Measurements from ENCODE around the gene SHROOM4. TPM values are rescaled to one million over a fixed set of nuclear protein-coding genes. Genes with fewer than 3 reads are reported as not detected.

SHROOM4 gene
- total RNA-seq, 1 experiment from 2014 or later = 0.13 TPM

GRCh38 chrX:50691820-50692219 is 122.2 kb downstream of the SHROOM4 start:
- in situ Hi-C loops (cut with HindIII; ENCODE audit: low pct_unique_long_range_greater_than_20kb, low sequenced_read_pairs) (no loop called here), intact Hi-C loops (cut with micrococcal nuclease; ENCODE audit: unreplicated experiment) (loop anchor here (5.0 to 10.0 kb wide), 3 partner anchors 210 to 765 kb away; no protein-coding TSS in a partner anchor)
- Histone ChIP-seq H3K27ac (ENCODE audit: low read length) (no peak overlapping the region), H3K36me3 (ENCODE audit: control insufficient read depth, insufficient read depth, low read length) (no peaks in the 10 kb centered on the region), H3K27me3 (ENCODE audit: control insufficient read depth, insufficient read depth, low read length) (no peaks in the 10 kb centered on the region), H3K4me1 (ENCODE audit: control insufficient read depth, insufficient read depth, low read length) (no peaks in the 10 kb centered on the region), H3K9me3 (ENCODE audit: control insufficient read depth, insufficient read depth, low read depth, low read length) (no peaks in the 10 kb centered on the region), H3K4me3 (ENCODE audit: low read depth in 2 of 2, low read length in 2 of 2) (no peak overlapping the region)
- ChIA-PET POLR2A (no interaction called here), CTCF (interaction anchor here (0.6 kb wide), 2 partner anchors 410 to 810 kb away, joined by 3 to 12 read pairs; no protein-coding TSS in a partner anchor)
- TF ChIP-seq TCF7L2 (IDR thresholded peaks at IDR 0.05; ENCODE audit: low read depth, low read length) (no peak), POLR2AphosphoS5 (IDR thresholded peaks at IDR 0.05; ENCODE audit: low read depth, low read length) (no peak)
- TF ChIP-seq, protein P1, sequence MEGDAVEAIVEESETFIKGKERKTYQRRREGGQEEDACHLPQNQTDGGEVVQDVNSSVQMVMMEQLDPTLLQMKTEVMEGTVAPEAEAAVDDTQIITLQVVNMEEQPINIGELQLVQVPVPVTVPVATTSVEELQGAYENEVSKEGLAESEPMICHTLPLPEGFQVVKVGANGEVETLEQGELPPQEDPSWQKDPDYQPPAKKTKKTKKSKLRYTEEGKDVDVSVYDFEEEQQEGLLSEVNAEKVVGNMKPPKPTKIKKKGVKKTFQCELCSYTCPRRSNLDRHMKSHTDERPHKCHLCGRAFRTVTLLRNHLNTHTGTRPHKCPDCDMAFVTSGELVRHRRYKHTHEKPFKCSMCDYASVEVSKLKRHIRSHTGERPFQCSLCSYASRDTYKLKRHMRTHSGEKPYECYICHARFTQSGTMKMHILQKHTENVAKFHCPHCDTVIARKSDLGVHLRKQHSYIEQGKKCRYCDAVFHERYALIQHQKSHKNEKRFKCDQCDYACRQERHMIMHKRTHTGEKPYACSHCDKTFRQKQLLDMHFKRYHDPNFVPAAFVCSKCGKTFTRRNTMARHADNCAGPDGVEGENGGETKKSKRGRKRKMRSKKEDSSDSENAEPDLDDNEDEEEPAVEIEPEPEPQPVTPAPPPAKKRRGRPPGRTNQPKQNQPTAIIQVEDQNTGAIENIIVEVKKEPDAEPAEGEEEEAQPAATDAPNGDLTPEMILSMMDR (IDR thresholded peaks at IDR 0.05) = peak; percentile 62
- BruUV-seq (replicated peaks) = no TSS peak
- ATAC-seq = peak; percentile 80
- peak; percentile 24 for DNase-seq (ENCODE audit: low read depth, low spot score)

- no TSS peak for BruUV-seq (replicated peaks)
- no peaks in the 10 kb centered on the region; the same call in 1 of the 2 replicates for H3K27me3 ChIP-seq (ENCODE audit: control insufficient read depth, insufficient read depth, low read length)
- no peak overlapping the region for H3K4me3 ChIP-seq (ENCODE audit: low read depth in 2 of 2, low read length in 2 of 2)
- ChIA-PET CTCF (no interaction called here), POLR2A (no interaction called here)
- H3K4me1 ChIP-seq (ENCODE audit: control insufficient read depth, insufficient read depth, low read length) = no peaks in the 10 kb centered on the region
- no peaks in the 10 kb centered on the region for H3K36me3 ChIP-seq (ENCODE audit: control insufficient read depth, insufficient read depth, low read length)
- intact Hi-C loops (cut with micrococcal nuclease; ENCODE audit: unreplicated experiment) (no loop called here), in situ Hi-C loops (cut with HindIII; ENCODE audit: low pct_unique_long_range_greater_than_20kb, low sequenced_read_pairs) (no loop called here)
- TF ChIP-seq SIN3A (IDR thresholded peaks at IDR 0.05; ENCODE audit: borderline replicate concordance, insufficient read depth, low read depth, low read length) (no peak), TCF7L2 (IDR thresholded peaks at IDR 0.05; ENCODE audit: low read depth, low read length) (no peak), POLR2AphosphoS5 (IDR thresholded peaks at IDR 0.05; ENCODE audit: low read depth, low read length) (no peak)
- TF ChIP-seq, protein P1 (IDR thresholded peaks at IDR 0.05) = no peak
- TF ChIP-seq, protein P2, sequence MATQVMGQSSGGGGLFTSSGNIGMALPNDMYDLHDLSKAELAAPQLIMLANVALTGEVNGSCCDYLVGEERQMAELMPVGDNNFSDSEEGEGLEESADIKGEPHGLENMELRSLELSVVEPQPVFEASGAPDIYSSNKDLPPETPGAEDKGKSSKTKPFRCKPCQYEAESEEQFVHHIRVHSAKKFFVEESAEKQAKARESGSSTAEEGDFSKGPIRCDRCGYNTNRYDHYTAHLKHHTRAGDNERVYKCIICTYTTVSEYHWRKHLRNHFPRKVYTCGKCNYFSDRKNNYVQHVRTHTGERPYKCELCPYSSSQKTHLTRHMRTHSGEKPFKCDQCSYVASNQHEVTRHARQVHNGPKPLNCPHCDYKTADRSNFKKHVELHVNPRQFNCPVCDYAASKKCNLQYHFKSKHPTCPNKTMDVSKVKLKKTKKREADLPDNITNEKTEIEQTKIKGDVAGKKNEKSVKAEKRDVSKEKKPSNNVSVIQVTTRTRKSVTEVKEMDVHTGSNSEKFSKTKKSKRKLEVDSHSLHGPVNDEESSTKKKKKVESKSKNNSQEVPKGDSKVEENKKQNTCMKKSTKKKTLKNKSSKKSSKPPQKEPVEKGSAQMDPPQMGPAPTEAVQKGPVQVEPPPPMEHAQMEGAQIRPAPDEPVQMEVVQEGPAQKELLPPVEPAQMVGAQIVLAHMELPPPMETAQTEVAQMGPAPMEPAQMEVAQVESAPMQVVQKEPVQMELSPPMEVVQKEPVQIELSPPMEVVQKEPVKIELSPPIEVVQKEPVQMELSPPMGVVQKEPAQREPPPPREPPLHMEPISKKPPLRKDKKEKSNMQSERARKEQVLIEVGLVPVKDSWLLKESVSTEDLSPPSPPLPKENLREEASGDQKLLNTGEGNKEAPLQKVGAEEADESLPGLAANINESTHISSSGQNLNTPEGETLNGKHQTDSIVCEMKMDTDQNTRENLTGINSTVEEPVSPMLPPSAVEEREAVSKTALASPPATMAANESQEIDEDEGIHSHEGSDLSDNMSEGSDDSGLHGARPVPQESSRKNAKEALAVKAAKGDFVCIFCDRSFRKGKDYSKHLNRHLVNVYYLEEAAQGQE (IDR thresholded peaks at IDR 0.05; ENCODE audit: insufficient read depth in 1 of 2, low read depth in 2 of 2, low read length in 1 of 2) = no peak
- ATAC-seq (no peak), DNase-seq (ENCODE audit: low read depth, low spot score) (no peak)
- H3K27ac ChIP-seq (ENCODE audit: low read length) = no peak overlapping the region
- H3K9me3 ChIP-seq (ENCODE audit: control insufficient read depth, insufficient read depth, low read depth, low read length) = no peaks in the 10 kb centered on the region
Observed at GRCh38 chrX:50684871-50685270, 129.1 kb downstream of the SHROOM4 start.

Data from Panc1 (cell line).